T-helper 22 cell (primary cell): ENCODE measurements around the gene ACACB.
"Not testable (repeated sequence)": the region's sequence is repeated elsewhere in the genome, so short reads cannot be mapped to it uniquely, and the experiment has no call there.

Experiments
- DNase-seq: peaks from one replicate; pipeline ENCODE4 v3.0.0-alpha.2; 2020; ENCODE audit warnings: low read depth

Gene ACACB

DNA sequence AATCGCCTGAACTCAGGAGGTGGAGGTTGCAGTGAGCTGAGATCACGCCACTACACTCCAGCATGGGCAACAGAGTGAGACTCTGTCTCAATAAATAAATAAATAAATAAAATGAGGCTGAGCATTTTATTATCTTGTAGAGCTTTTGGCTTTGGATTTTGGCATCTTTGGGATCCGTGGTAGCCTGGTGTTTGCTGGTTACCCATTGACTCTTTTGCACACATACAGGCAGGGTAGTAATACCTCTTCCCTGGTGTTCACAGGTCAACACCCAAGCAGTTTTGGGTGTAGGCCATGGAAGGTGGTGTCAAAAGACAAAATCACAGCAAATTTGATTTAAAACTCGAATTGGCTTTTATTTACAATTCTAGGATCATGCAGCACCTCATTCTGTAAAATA, 27.8 kb downstream of the ACACB start:
- DNase-seq, result no peak

DNA sequence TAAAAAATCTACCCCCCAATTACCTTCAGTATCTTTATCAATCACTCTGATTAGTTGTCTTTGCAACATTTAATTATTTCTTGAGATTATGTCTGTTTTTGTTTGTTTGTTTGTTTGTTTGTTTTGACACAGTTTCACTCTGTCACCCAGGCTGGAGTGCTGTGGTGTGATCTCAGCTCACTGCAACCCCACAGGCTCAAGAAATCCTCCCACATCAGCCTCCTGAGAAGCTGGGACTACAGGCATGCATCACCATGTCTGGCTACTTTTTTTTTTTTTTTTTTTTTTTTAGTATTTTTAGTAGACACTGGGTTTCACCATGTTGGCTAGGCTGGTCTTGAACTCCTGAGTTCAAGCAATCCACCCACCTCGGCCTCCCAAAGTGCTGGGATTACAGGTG, 30.7 kb downstream of the ACACB start:
- DNase-seq, result not testable (repeated sequence)

DNA sequence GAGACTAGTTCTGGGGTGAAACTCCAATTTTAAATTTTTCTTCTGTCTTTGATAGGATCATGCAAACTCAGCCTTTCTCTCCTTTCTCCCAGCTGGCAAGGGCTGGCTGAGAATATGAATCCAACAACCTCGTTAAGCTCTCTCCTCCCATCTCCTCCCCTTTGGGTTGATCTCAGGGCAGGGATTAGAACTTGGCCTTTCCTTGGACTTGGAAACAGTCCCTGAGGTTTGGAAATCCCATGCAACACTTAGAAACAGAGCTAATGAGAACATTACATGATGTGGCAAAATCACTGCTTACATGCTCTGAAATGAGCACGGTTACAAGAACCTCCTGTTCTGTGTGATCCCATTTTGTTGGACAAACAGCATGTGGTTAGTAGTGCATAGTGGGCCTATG, 31.6 kb downstream of the ACACB start:
- DNase-seq, result no peak

DNA sequence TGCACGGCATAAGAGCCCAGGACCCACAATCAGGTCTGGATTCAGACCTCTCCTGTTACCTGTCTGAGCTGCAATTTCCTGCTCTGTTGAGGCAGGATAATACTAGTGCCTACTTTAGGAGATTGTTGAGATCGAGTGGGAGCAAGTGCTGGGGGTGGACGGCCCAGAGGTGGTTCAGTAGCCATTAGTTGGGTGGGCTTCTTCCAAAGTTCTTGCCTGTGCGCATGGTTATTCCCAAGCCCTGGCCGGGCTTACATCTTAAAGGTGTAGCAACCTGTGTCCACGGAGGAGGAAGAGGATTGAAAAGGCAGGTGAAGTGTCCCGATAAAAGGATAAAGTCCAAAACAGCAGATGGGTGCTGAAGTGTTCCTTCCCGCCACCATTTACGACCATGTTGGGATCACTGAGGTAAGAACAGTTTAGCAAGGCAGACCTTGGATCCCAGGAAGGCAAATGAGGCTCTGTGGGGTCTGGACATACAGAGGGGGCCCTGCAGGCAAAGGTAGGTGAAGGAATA, 33.8 kb downstream of the ACACB start:
- DNase-seq, result no peak

DNA sequence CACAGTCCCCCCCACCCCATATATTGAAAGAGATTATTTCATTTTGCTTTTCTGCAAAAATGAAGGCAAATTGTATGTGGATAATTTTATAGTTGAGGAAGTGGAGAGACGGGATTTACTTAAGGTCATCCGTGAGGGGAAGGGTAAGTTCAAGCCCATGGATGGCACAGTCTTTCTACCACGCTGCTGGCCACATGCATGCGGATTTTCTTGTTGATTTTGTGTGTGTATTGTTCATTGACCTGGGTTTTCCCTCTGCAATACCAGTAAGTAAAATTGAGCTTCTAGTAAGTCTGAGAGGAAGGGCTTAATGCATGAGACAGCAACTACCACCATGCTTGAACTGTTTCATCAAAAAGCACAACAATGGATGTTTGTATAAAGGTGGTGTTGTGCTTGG, 35.1 kb downstream of the ACACB start:
- DNase-seq, result no peak

DNA sequence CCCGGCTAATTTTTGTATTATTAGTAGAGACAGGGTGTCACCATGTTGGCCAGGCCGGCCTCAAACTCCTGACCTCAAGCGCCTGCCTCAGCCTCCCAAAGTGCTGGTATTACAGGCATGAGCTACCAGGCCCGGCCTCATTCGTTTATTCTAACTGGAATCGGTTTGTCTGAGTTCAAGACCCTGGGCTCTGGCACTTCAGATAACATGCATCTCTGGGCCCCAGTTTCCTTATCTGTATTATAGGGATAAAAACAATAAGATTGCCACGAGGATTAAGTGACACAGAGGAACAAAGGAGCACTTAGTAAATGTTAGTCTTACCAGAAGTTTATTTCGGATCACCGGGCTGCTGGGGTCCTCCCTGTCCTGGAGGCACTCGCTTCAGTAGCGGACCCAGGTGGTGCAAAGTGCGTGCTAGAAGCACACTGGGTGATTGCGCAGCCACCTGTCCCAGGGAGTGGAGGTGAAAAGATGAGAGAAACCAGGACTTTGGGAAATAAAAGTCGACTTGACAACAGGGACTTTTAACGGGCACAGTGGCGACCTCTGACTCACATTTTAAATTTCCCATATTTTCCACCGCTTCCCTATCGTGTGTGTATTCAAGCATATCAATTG, 37.5 kb downstream of the ACACB start:
- DNase-seq, result no peak

DNA sequence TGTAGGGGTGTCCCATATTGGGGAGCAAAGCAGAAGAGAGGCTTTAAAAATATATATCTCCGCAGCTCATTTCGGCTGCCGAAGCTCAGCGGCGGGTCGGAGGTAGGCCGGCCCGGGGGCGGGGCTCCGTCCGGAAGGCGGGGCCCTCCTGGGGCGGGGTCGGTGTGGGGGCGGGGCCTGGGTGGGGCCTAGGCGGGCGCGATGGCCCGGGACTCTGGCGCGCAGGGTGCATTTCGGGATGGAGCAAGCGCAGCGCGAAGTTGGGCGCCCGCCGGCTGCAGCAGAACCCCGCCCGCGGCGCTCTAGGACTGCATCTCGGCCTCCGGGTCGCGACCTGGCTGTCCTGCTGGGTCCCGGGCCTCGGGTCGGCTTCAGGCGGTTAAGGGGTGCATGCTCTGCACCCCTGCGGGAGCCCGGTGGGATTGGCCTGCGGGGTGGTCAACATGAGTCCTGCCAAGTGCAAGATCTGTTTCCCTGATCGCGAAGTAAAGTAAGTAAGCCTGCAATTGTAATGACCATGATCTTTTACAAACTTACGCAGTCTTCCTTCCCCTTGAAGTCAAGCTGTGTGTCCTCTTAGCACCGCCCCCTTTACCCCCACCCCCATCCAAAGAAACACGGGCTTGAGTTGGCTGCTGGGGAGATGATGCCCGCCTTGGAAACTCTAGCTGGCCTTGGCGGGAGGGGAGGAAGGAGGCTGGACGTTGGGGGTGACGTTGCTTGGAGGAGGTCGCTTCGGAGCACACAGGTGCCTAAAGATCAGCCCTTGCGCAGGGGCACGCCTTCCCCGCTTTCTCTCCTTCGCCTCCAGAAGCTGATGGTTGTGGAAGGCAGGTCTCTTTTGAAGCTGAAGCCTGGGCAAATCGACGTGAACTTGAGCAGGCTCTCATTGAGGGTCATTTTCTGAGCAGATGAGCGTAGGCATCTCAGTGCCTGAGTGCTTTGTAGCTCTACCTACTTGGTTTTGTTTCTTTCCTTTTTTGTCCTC, 38.4 kb downstream of the ACACB start:
- peak; percentile 62 for DNase-seq

DNA sequence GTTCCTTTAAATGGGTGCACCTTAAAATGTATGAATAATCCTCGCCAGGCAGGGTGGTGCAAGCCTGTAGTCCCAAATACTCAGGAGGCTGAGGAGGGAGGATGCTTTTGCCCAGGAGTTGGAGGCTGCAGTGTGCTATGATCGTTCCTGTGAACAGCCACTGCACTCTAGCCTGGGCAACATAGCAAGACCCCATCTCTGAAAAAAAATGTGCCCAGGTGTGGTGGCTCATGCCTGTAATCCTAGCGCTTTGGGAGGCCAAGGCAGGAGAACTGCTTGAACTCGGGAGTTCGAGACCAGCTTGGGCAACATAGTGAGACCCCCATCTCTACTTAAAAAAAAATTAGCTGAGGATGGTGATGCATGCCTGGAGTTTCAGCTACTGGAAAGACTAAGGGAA, 39.6 kb downstream of the ACACB start:
- DNase-seq, result no peak

DNA sequence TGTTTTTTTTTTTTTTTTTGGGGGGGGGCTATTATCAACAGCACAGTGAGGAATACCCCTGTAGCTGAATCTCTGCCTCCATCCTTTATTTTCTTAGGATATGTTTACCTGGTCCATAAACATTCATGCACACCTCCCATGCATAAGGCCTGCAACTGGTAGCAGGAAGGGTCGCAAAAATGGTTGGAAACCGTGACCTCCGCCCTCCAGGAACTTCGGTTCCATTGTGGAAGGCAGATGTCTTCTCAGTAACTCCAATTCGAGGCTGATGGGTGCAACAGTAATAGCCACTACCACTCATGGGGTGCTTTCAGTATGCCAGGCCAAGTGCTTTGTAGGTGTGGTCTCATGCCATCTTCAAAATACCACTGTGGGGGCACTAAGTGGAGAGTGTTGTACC, 40.2 kb downstream of the ACACB start:
- no peak for DNase-seq

DNA sequence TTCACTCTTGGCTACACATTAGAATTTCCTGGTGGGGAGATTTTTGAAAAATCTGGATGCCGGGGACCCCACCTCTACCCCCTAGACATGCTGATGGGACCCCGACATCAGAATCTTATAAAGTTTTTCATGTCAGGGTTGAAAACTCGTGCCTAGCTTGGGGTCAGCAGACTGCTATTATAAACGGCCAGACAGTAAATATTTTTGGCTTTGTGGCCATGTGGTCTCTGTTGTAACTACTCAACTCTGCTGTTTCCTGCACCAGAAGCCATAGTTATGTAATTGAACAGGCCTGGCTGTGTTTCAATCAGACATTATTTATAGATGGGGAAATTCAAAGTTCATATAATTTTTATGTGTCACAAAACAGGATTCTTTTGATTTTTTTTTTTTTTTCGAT, 41.6 kb downstream of the ACACB start:
- no peak for DNase-seq

DNA sequence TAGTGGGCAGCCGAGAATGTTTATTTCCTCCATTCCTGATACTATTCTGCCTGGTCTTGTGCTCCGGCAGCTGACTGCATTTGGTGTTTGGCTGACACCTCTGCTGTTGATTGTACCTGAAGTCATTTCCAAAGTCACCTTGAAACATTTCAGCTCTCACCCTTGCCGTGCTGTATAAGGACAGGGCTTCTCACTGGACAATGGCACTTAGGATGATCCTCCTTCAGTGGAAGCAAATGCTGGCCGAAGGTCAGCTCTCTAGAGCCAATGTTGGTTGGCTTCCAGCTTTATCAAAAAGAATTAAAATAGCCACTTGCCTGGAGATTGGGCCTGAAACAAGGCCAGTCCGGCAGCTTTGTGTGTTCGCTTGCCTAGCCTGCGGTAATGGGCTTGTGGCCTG, 44.0 kb downstream of the ACACB start:
- DNase-seq, result no peak

DNA sequence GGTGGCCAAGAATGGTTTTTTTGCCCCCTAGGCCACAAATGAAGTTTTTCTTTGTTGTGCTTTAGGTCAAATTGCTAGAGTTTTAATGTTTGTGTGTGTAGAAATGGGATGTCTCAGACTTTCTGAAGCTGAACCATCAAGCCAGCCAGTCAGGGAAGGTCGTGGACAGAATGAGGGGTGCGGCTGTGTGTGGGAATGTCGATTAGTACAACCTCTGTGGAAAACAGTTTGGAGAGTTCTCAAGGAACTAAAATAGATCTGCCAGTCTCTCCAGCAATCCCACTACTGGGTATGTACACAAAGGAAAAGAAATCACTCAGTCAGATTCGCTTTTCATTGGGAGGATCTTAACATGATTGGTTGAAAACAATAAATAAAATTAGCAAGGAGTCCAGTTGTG, 44.5 kb downstream of the ACACB start:
- no peak for DNase-seq

DNA sequence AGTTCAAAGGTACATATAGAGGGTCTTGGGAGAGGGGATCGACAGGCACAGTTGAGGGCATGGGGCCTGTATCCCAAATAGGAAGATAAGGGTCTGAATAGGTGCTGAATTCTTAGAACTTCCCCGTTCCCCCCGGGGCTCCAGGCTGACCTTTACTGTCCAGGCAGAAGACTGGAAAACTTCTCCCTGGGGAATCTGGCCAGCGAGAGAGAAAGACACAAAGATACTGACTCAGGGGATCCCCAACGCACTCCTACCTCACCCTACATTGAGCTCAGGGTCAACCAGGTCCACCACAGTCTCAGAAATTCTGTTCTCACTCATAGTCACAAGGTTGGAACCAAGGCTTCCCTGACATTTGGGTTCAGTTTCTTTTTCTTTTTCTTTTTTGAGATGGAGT, 46.2 kb downstream of the ACACB start:
- no peak for DNase-seq

DNA sequence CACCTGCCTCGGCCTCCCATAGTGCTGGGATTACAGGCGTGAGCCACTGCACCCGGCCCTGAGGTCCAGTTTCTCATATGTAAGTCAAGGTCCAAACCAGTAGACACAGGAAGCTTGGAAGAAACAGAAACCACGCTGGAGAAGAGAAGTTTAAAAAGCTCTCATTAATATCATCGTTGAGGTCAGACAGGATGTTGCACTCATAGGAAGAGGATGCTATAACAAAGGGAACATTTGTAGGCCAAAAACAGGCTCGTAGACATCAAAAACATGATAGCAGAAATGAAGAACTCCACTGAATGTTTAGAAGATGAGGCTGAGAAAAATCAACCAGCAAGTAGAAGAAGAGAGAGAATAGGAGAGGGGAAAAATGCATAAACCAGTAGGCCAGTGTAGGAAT, 46.8 kb downstream of the ACACB start:
- no peak for DNase-seq

DNA sequence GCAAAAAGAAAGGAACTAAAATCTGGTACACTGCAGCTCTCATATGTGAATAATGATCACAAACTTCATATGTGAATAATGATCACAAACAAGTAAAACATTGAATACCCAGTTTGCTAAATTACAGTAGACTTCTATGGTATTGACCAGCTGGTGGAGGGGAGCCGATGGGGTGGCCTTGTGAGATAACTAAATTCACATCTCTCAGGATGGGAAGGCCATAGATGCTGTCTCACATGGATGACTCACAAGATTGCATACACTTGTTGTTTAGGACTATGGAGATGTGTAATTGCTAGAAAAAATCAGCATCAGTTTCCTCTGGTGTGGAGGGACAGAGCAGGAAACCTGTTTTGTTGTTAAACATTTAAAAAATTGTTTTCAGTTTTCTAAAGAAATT, 49.2 kb downstream of the ACACB start:
- no peak for DNase-seq

DNA sequence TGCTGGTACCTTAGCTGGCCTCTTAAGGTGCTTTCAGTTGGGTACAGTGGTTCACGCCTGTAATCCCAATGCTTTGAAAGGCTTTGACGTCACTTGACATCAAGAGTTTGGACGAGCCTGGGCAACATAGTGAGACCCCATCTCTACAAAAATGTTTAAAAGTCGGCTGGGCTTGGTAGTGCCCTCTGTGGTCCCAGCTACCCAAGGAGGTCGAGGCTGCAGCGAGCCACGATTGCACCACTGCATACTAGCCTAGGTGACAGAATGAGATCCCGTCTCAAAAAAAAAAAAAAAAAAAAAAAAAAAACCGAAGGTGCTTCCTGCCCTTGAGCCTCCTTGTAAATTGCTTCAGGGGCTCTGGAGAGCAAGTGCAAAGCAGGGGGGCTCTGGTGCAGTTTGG, 50.0 kb downstream of the ACACB start:
- DNase-seq, result no peak

DNA sequence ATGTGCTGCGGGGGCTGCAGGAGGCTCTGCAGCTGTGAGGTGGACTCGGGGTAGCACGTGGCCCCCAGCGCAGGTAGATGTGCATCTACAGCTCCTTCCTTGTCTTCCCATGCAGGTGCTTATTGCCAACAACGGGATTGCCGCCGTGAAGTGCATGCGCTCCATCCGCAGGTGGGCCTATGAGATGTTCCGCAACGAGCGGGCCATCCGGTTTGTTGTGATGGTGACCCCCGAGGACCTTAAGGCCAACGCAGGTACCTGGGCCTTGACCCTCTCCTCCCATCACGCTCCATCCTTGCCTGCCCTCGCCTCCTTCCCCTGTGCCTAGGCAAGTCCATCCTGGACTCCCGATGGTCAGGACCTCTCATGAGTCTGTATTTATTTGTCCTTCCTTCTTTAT, 51.4 kb downstream of the ACACB start:
- DNase-seq, result no peak

DNA sequence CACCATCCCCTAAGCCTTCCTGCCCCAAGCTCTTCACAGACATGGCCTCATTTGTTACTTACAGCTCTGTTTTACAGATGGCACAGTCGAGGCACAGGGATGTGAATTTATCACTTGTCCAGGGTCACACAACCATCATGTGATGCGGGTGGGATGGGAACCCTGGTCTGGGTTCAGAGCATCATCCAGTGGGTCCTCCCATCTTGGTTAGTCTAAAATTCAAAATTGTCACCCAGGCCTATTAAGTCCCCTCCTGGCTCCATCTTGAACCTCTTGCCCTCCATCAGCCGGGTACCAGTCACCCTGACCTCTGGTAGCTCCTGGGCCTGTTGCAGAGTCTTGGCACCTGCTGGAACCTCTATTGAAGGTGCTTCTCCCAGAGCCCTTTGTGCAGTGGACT, 52.9 kb downstream of the ACACB start:
- no peak for DNase-seq

DNA sequence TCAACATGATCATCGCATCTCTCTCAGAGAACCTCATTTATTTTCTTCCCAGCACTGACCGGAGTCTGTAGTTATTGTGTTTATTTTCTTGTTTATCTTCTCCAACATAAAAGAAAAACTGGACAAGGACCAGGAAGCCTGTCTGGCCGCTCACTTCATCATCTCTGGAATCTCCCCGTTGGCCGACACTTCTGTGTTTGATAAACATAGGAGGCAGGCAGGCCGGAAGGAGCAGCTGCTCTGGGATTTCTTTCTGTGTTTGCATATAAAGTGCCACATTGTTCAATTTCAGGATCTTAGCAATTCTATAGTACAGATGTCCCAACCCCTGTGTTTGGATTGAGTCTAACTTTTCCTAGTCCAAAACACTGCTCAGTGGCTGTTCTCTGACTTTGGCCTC, 53.3 kb downstream of the ACACB start:
- DNase-seq, result no peak

DNA sequence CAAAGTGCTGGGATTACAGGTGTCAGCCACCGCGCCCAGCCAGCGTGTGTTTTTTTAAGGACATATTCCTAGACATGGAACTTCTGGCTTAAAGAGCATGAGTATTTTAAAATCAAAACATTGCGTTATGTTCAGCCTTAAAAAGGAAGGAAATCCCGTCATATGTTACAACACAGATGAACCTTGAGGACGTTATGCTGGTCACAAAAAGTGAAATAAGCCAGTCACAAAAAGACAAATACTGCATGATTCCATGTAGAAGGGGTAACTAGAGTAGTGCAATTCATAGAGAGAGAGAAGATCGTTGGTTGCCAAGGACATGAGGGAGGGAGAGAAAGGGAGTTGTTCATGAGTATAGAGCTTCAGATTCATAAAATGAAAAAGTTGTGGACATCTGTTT, 53.9 kb downstream of the ACACB start:
- DNase-seq, result no peak

DNA sequence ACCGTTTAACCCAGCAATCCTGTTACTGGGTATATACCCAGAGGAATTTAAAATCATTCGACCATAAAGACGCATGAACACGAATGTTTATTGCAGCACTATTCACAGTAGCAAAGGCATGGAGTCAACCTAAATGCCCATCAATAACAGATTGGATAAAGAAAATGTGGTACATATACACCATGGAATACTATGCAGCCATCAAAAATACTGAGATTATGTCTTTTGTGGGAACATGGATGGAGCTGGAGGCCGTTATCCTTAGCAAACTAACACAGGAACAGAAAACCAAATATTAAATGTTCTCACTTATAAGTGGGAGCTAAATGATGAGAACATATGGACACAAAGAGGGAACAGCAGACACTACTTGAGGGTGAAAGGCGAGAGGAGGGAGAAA, 56.4 kb downstream of the ACACB start:
- DNase-seq, result not testable (repeated sequence)

DNA sequence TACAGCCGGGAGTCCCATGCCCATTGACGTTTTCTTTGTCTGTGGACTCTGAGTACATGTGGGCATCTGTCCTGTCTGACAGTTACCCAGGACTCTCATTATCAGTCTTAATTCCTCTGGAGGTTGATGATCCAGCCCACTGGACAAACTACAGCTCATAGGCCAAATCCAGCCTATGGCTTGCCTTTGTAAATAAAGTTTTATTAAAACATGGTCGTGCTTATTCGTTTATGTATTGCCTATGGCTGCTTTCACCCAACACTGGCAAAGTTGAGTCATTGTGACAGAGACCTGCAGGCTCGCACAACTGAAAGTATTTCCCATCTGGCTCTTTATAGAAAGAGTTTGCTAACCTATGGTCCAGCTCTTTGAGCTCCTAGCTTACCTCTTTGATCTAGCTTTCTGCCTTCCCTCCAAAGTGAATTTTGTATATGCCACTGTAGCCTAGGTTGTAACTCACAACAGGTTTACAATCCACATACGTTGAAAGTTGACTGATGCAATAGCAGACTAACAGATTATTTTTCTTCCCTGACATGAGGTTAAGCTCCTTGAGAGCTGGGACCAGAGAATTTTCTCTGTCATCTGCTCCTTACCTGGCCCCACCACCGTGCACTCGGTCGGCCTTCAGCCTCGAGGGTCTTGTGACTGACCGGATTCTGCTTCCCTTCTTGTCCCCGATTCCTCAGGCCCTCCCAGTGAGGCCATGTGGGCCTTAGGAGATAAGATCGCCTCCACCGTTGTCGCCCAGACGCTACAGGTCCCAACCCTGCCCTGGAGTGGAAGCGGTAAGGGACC, 57.3 kb downstream of the ACACB start:
- no peak for DNase-seq

DNA sequence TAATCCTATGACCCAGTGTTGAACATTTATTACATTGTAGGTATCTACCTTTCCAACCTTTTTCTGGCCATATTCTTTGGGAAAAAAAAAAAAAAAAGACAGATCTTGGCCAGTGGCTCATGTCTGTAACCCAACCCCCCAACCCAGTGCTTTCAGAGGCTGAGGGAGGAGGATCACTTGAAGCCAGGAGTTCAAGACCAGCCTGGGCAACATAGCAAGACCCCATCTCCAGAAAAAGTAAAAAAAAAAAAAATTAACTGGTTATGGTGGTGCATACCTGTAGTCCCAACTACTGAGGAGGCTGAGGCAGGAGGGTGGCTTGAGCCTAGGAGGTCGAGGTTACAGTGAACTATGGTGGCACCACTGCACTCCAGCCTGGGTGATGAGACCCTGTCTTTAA, 58.1 kb downstream of the ACACB start:
- no peak for DNase-seq
